AG10803 (cell line): Measurements from ENCODE around the gene ADA.

Experiments used
- DNase-seq: peaks from one replicate; pipeline ENCODE4 v3.0.0; 2010; ENCODE audit warnings: low read depth
- H3K4me3 ChIP-seq: 2 replicates; pipeline ENCODE4 v1.5.1; 2011; ENCODE audit warnings: mild to moderate bottlenecking, low read length, control low read depth
- TF ChIP-seq, protein P1 (sequence below): conservative IDR thresholded peaks from 2 replicates; pipeline ENCODE4 v1.5.1; 2011; ENCODE audit warnings: mild to moderate bottlenecking, low read length, control low read depth, inconsistent platforms

ADA gene

DNA sequence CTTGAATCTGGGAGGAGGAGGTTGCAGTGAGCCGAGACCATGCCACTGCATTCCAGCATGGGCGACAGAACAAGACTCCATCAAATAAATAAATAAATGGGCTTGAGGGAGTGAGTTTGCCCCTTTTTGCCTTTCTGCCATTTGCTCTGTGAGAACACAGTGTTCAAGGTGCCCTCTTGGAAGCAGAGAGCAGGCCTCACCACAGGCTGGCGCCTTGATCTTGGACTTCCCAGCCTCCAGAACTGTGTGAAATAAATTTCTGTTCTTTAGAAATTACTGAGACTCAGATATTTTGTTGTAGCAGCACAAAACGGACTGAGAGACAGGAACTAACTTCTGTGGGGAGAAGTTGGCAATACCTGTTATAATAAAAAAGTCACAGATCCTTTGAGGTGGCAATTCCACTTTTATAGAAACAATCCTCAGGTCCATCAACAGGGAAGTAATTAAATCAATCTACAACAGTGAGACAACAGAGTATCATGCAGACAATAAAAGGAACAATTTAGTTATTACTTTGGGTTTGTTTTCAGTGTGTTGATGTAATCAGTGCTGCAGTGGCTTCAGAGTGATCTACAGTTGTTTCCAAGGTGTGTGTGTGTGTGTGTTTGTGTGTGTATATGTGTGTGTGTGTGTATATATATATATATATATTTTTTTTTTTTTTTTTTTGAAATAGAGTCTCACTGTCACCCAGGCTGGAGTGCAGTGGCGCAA, 44.6 kb downstream of the ADA start:
- DNase-seq: no peak
- TF ChIP-seq, protein P1, sequence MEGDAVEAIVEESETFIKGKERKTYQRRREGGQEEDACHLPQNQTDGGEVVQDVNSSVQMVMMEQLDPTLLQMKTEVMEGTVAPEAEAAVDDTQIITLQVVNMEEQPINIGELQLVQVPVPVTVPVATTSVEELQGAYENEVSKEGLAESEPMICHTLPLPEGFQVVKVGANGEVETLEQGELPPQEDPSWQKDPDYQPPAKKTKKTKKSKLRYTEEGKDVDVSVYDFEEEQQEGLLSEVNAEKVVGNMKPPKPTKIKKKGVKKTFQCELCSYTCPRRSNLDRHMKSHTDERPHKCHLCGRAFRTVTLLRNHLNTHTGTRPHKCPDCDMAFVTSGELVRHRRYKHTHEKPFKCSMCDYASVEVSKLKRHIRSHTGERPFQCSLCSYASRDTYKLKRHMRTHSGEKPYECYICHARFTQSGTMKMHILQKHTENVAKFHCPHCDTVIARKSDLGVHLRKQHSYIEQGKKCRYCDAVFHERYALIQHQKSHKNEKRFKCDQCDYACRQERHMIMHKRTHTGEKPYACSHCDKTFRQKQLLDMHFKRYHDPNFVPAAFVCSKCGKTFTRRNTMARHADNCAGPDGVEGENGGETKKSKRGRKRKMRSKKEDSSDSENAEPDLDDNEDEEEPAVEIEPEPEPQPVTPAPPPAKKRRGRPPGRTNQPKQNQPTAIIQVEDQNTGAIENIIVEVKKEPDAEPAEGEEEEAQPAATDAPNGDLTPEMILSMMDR: no peak
- no peak overlapping the region for H3K4me3 ChIP-seq

DNA sequence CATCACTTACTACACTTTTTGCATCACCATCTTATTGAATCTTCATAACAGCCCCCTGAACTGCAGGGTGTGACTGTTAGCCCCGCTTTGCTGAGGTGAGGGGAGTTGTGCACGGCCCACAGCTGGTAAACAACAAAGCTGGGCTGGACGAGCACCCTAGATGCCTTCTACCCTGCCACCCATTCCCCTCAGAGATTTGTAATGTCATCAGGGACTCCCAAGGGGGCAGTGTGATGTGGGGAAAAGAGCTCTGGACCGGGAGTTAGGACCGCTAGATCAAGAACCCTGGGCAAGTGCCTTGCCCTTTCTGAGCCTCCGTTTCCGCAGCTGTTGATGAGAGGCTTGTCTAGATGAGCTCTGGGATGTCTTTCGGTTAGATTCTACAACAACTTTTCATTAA, 48.2 kb downstream of the ADA start:
- H3K4me3 ChIP-seq: no peak overlapping the region
- DNase-seq: no peak
- TF ChIP-seq, protein P1: no peak

DNA sequence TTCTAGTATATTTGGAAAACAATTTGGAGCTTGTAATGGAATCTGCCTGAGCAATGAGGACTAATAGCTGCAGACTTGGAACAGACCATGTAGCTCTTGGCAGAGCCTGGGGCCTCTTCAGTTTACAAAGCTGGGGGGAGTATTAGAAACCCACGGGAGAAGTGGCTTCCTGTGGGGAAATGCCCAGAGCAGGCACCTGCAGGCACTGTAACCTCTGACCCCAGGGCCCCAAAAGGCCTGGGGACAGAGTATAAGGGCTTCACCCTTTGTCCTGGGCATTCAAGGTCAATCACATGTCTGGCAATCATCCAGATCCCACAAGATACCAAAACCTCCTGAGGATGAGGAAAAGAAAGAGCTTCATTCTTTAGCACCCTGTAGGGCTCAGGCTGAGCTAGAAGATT, 49.7 kb downstream of the ADA start:
- peak; percentile 86 for DNase-seq
- H3K4me3 ChIP-seq: no peak overlapping the region
- TF ChIP-seq, protein P1: no peak

DNA sequence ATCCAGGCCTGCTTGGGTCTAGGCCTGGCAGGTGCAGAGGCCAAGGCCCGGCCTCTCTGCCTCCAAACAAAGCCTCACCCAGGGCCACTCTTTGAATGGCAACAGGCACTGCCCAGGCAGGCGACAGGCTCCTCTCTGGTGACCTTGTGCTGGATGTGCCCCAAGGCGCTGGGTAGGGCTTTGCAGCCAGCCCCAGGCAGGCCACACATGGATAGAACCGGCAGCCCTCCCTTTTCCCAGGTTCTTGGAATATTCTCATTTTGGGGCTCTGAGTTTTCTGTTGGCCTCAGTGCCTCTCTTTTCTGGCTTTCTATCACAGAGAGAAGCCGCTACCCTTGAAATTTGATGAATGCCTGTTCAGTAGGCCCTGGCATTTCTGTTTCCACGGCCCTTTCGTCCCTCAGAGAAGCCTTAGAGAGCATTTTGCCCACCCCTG, 50.2 kb downstream of the ADA start:
- no peak for DNase-seq
- TF ChIP-seq, protein P1: no peak
- no peak overlapping the region for H3K4me3 ChIP-seq

DNA sequence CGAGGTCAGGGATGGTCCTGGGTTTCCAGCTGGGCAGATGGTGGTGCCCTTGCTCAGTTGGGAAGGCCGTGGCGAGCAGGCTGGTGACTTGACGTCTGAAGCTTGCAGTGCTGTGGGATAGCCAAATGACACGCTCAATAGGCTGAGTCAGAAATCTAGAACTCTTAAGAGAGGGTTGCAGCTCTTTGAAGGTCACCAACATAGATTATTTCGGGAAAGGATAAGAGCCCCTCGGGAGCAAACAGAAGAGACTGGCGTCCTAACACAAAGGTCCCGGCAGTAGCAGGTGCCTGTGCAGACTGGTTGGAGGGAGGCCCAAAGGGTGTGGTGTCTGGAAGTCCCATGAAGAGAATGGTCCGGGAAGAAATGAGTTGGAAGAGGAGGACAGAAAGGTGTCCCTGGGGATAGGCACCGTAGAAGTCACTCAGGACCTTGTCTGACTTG, 50.7 kb downstream of the ADA start:
- H3K4me3 ChIP-seq: no peak overlapping the region
- DNase-seq: peak; percentile 54
- TF ChIP-seq, protein P1: no peak

DNA sequence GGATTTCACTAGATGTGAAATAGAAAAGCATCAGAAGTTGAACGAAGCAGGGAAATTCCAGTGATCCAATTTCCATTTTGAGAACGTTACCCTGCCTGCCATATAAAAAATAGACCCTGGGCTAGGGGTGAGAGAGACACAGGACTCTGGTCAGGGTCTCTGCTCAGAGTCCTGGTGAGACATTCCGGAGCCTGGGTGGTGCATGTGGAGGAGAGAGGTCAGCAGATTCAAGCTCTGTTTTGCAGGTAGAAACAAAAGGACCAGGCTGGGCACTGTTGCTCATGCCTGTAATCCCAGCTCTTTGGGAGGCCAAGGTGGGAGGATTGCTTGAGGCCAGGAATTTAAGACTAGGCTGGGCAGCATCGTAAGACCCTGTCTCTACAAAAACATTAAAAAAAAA, 51.2 kb downstream of the ADA start:
- TF ChIP-seq, protein P1: no peak
- H3K4me3 ChIP-seq: no peak overlapping the region
- DNase-seq: no peak

DNA sequence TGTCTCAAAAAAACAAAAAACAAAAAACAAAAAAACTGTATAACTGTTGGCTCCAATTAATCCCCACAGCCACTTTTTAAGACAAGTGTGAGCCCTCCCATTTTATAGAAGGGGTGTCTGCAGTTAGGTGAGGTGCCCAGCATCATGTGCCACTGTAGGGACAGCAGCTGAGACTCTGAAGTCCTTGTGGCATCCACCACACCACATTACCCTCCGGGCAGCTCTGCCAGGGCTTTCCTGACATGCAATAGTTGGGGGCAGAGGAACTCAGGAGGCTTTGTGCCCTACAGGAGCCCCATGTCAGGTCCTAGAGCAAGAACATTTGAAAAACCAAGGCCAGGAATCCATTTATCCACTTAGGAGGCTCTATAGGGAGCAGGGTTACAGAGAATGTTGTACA, 51.8 kb downstream of the ADA start:
- TF ChIP-seq, protein P1: no peak

More for the DNA sequence above, 51.8 kb downstream of the ADA start:
- no peak overlapping the region for H3K4me3 ChIP-seq
- DNase-seq: no peak
